IMR-90 (cell line): ENCODE measurements around the gene DEAF1. TPM values are rescaled to one million over a fixed set of nuclear protein-coding genes. Genes with fewer than 3 reads are reported as not detected.

Source experiments
- ATAC-seq: fragments of 200-7000 bp; cut with Tn5 transposase; 2 replicates; pipeline ENCODE4 v1.9.1; 2020; ENCODE audit warnings: low read depth, mild to moderate bottlenecking, moderate library complexity
- BruUV-seq: library from RNA; stranded (reverse); fragments of 400-500 nt; replicated peaks from 2 replicates; lab custom pipeline; 2021; lab: Mats Ljungman, UMichigan
- CTCF ChIA-PET: fragments of 300-600 bp; formaldehyde crosslinking; extraction: SDS; loops from one replicate; lab custom pipeline; 2021; ENCODE audit warnings: antibody characterized with exemption; lab: Yijun Ruan, JAX
- POLR2A ChIA-PET: fragments of 300-600 bp; sonication (Branson Sonifier 250); formaldehyde crosslinking; loops from one replicate; lab custom pipeline; 2022; ENCODE audit warnings: antibody characterized with exemption; ENCODE audit not compliant: unreplicated experiment; lab: Charles Lee
- DNase-seq: peaks from one replicate; pipeline ENCODE4 v3.0.0; 2013
- H2AFZ ChIP-seq: replicated peaks from 2 replicates; pipeline ENCODE3; 2013; ENCODE audit warnings: low read length, mild to moderate bottlenecking; ENCODE audit not compliant: poor library complexity
- H2AK5ac ChIP-seq: 2 replicates; pipeline ENCODE4 v1.6.1; 2013; ENCODE audit warnings: low read depth, low read length, inconsistent platforms
- H2AK9ac ChIP-seq: replicated peaks from 2 replicates; pipeline ENCODE3; 2013; ENCODE audit warnings: mild to moderate bottlenecking, low read depth, low read length, moderate library complexity; ENCODE audit not compliant: poor library complexity
- H2BK120ac ChIP-seq: 2 replicates; pipeline ENCODE4 v1.6.1; 2013; ENCODE audit warnings: low read depth, low read length, inconsistent platforms
- H2BK15ac ChIP-seq: 3 replicates; pipeline ENCODE4 v1.6.1; 2013; ENCODE audit warnings: low read depth, low read length, inconsistent platforms
- H2BK20ac ChIP-seq: 2 replicates; pipeline ENCODE4 v1.6.1; 2013; ENCODE audit warnings: low read depth, mild to moderate bottlenecking, inconsistent platforms, low read length, moderate library complexity
- H2BK5ac ChIP-seq: 2 replicates; pipeline ENCODE4 v1.6.1; 2013; ENCODE audit warnings: mild to moderate bottlenecking, low read depth, low read length, inconsistent platforms; ENCODE audit not compliant: poor library complexity, severe bottlenecking
- H3K14ac ChIP-seq: replicated peaks from 2 replicates; pipeline ENCODE4 v1.6.1; 2013; ENCODE audit warnings: low read depth, low read length, inconsistent platforms
- H3K18ac ChIP-seq: 2 replicates; pipeline ENCODE4 v1.6.1; 2013; ENCODE audit warnings: low read depth, low read length, control low read depth
- H3K23ac ChIP-seq: 2 replicates; pipeline ENCODE4 v1.6.1; 2013; ENCODE audit warnings: low read depth, low read length, inconsistent platforms
- H3K27ac ChIP-seq: 2 replicates; pipeline ENCODE4 v1.5.1; 2013; ENCODE audit warnings: mild to moderate bottlenecking, control low read depth, low read length; ENCODE audit not compliant: insufficient read depth
- H3K27me3 ChIP-seq: 2 replicates; pipeline ENCODE4 v1.6.1; 2013; ENCODE audit warnings: low read length; ENCODE audit not compliant: control insufficient read depth, insufficient read depth
- H3K36me3 ChIP-seq: 2 replicates; pipeline ENCODE4 v1.6.1; 2013; ENCODE audit warnings: low read length, mixed read lengths; ENCODE audit not compliant: control insufficient read depth, insufficient read depth
- H3K4ac ChIP-seq: 2 replicates; pipeline ENCODE4 v1.6.1; 2013; ENCODE audit warnings: low read depth, low read length, inconsistent platforms
- H3K4me1 ChIP-seq: 2 replicates; pipeline ENCODE4 v1.6.1; 2013; ENCODE audit warnings: low read length, mixed read lengths; ENCODE audit not compliant: control insufficient read depth, insufficient read depth
- H3K4me2 ChIP-seq: 2 replicates; pipeline ENCODE4 v1.6.1; 2013; ENCODE audit warnings: low read depth, mild to moderate bottlenecking, control low read depth, low read length, moderate library complexity
- H3K4me3 ChIP-seq: 2 replicates; pipeline ENCODE4 v1.5.1; 2013; ENCODE audit warnings: low read depth, mild to moderate bottlenecking, control low read depth, low read length, moderate library complexity; ENCODE audit not compliant: insufficient read depth
- H3K56ac ChIP-seq: 2 replicates; pipeline ENCODE4 v1.6.1; 2013; ENCODE audit warnings: low read length, inconsistent platforms; ENCODE audit not compliant: insufficient read depth; ENCODE audit errors: extremely low read depth
- H3K79me1 ChIP-seq, 2 experiments: 2 replicates each; pipeline ENCODE4 v1.6.1; 2013; ENCODE audit warnings: low read length in 2 of 2, inconsistent platforms in 1 of 2, low read depth in 1 of 2
- H3K9ac ChIP-seq: 2 replicates; pipeline ENCODE4 v1.6.1; 2013; ENCODE audit warnings: low read depth, low read length, control low read depth
- H3K9me1 ChIP-seq: 2 replicates; pipeline ENCODE4 v1.6.1; 2013; ENCODE audit warnings: low read length, inconsistent platforms; ENCODE audit not compliant: insufficient read depth
- H3K9me3 ChIP-seq: 2 replicates; pipeline ENCODE4 v1.6.1; 2013; ENCODE audit warnings: low read length; ENCODE audit not compliant: control insufficient read depth, insufficient read depth
- H4K20me1 ChIP-seq: 2 replicates; pipeline ENCODE4 v1.6.1; 2013; ENCODE audit warnings: low read length, inconsistent platforms; ENCODE audit not compliant: insufficient read depth
- H4K5ac ChIP-seq: 2 replicates; pipeline ENCODE4 v1.6.1; 2013; ENCODE audit warnings: mild to moderate bottlenecking, low read depth, low read length, control low read depth
- H4K8ac ChIP-seq, 2 experiments: 2 replicates each; pipeline ENCODE4 v1.6.1; 2013; ENCODE audit warnings: low read depth in 2 of 2, low read length in 2 of 2, control low read depth in 1 of 2, inconsistent platforms in 1 of 2
- H4K91ac ChIP-seq: 2 replicates; pipeline ENCODE4 v1.6.1; 2013; ENCODE audit warnings: low read depth, low read length, inconsistent platforms; ENCODE audit not compliant: insufficient read depth
- BHLHE40 ChIP-seq: fragments of 150-350 bp; IDR thresholded peaks from 2 replicates; pipeline ENCODE4 v1.6.1; 2016; ENCODE audit warnings: mild to moderate bottlenecking, low read depth, low read length
- CEBPB ChIP-seq: IDR thresholded peaks from 2 replicates; pipeline ENCODE4 v1.6.1; 2012; ENCODE audit warnings: low read depth, low read length, improper control_type of control experiment
- CHD1 ChIP-seq: IDR thresholded peaks from 2 replicates; pipeline ENCODE4 v1.6.1; 2012; ENCODE audit warnings: low read depth, low read length, improper control_type of control experiment
- ELK1 ChIP-seq: fragments of 150-350 bp; IDR thresholded peaks from 2 replicates; pipeline ENCODE4 v1.6.1; 2016; ENCODE audit warnings: low read depth, mild to moderate bottlenecking, low read length, moderate library complexity, borderline replicate concordance
- FOS ChIP-seq: fragments of 150-350 bp; IDR thresholded peaks from 2 replicates; pipeline ENCODE4 v1.6.1; 2016; ENCODE audit warnings: low read depth, low read length
- MAFK ChIP-seq: IDR thresholded peaks from 2 replicates; pipeline ENCODE4 v1.6.1; 2012; ENCODE audit warnings: low read depth, low read length, improper control_type of control experiment
- MAZ ChIP-seq: IDR thresholded peaks from 2 replicates; pipeline ENCODE4 v1.6.1; 2012; ENCODE audit warnings: low read depth, mild to moderate bottlenecking, low read length, improper control_type of control experiment, moderate library complexity, borderline replicate concordance
- MXI1 ChIP-seq: IDR thresholded peaks from 2 replicates; pipeline ENCODE4 v1.6.1; 2012; ENCODE audit warnings: low read depth, mild to moderate bottlenecking, low read length, moderate library complexity, borderline replicate concordance
- NFE2L2 ChIP-seq: fragments of 150-350 bp; IDR thresholded peaks from 2 replicates; pipeline ENCODE4 v1.6.1; 2016; ENCODE audit warnings: low read depth, mild to moderate bottlenecking, low read length
- POLR2A ChIP-seq: IDR thresholded peaks from 2 replicates; pipeline ENCODE4 v1.6.1; 2012; ENCODE audit warnings: mild to moderate bottlenecking, low read depth, low read length
- RAD21 ChIP-seq: IDR thresholded peaks from 2 replicates; pipeline ENCODE4 v1.6.1; 2012; ENCODE audit warnings: low read length, improper control_type of control experiment
- RCOR1 ChIP-seq: IDR thresholded peaks from 2 replicates; pipeline ENCODE4 v1.6.1; 2012; ENCODE audit warnings: mild to moderate bottlenecking, low read length, improper control_type of control experiment; ENCODE audit not compliant: insufficient replicate concordance
- RFX5 ChIP-seq: IDR thresholded peaks from 2 replicates; pipeline ENCODE4 v1.8.0; 2012; ENCODE audit warnings: low read depth, mild to moderate bottlenecking, low read length, moderate library complexity
- SMC3 ChIP-seq: fragments of 150-350 bp; IDR thresholded peaks from 2 replicates; pipeline ENCODE4 v1.6.1; 2016; ENCODE audit warnings: low read depth, mild to moderate bottlenecking, antibody characterized with exemption, low read length, moderate library complexity
- WGBS, 2 experiments: methylation state at CpG; one replicate each; pipeline versions ENCODE4 v1.1.5 to v1.1.7; 2013; ENCODE audit warnings: missing lambda C conversion rate in 2 of 2; ENCODE audit not compliant: insufficient read length in 1 of 2; ENCODE audit errors: extremely low coverage in 2 of 2; 5-methylcytosine and 5-hydroxymethylcytosine counted together
- dilution Hi-C: fragments of 300-500 bp; cut with HindIII; formaldehyde crosslinking; loops from one replicate; pipeline ENCODE4 v1.14.3; 2018; ENCODE audit warnings: low sequenced_read_pairs; ENCODE audit not compliant: unreplicated experiment
- in situ Hi-C: fragments of 300-500 bp; cut with MboI; formaldehyde crosslinking; loops from 3 replicates; pipeline ENCODE4 v1.14.3; 2019; ENCODE audit warnings: low sequenced_read_pairs, inconsistent platforms, mixed read lengths
- intact Hi-C: fragments of 100-400 bp; cut with micrococcal nuclease; formaldehyde crosslinking; loops from 2 replicates; pipeline ENCODE4 v1.10.0; 2022
- polyA plus RNA-seq, 3 experiments: library from polyadenylated mRNA; depleted of rRNA; stranded (reverse); fragments of >200 nt; gene quantifications; 2 replicates each; pipeline ENCODE4 v1.2.3, GENCODE V29; 2012; ENCODE audit warnings: low replicate concordance in 1 of 3
- total RNA-seq: library from RNA; depleted of rRNA; stranded (reverse); fragments of >200 nt; gene quantifications from 2 replicates; pipeline ENCODE4 v1.2.3, GENCODE V29; 2012

Gene DEAF1
- total and polyA plus RNA-seq, 2 of the 4 experiments (the other 2 are of a cell fraction): 22.9 to 31.6 TPM

GRCh38 chr11:656426-656825 is 38.6 kb downstream of the DEAF1 start:
- no peak overlapping the region for H3K9ac ChIP-seq
- peaks cover 3% of the 10 kb centered on the region; the same call in 1 of the 2 replicates for H4K20me1 ChIP-seq
- no TSS peak for BruUV-seq
- H3K36me3 ChIP-seq: peaks cover 23% of the 10 kb centered on the region
- no peak overlapping the region for H2AK5ac ChIP-seq
- H3K14ac ChIP-seq: no peak overlapping the region
- H2AK9ac ChIP-seq: no peak overlapping the region
- WGBS, 2 experiments: 100% methylated on average over 1 of the region's 14 CpGs; no CpG with 5 or more reads in 1 of the 2 experiments
- H2BK120ac ChIP-seq: no peak overlapping the region
- no peak overlapping the region for H2BK5ac ChIP-seq
- H3K27ac ChIP-seq: no peak overlapping the region
- H3K23ac ChIP-seq: no peak overlapping the region
- DNase-seq (no peak), ATAC-seq (no peak)
- intact Hi-C loops (no loop called here), in situ Hi-C loops (no loop called here), dilution Hi-C loops (no loop called here)
- no peaks in the 10 kb centered on the region; a peak in 1 of 4 replicates for H3K79me1 ChIP-seq
- no peak overlapping the region for H3K18ac ChIP-seq
- no peak for TF ChIP-seq POLR2A
- no peak for TF ChIP-seq SMC3
- TF ChIP-seq RCOR1: no peak
- no peak for TF ChIP-seq MXI1
- no peak for TF ChIP-seq BHLHE40
- TF ChIP-seq NFE2L2: no peak
- TF ChIP-seq MAZ: no peak
- no peak for TF ChIP-seq CEBPB
- no peak for TF ChIP-seq ELK1
- TF ChIP-seq MAFK: no peak
- TF ChIP-seq FOS: no peak
- TF ChIP-seq RFX5: no peak
- TF ChIP-seq CHD1: no peak
- TF ChIP-seq RAD21: no peak
- ChIA-PET CTCF (no interaction called here), POLR2A (no interaction called here)
- H4K8ac ChIP-seq: no peak overlapping the region
- no peaks in the 10 kb centered on the region for H3K4me1 ChIP-seq
- H3K9me1 ChIP-seq: no peaks in the 10 kb centered on the region
- no peak overlapping the region for H3K56ac ChIP-seq
- H4K91ac ChIP-seq: no peak overlapping the region
- peak overlapping the region; percentile 32 for H2AFZ ChIP-seq
- no peak overlapping the region for H2BK15ac ChIP-seq
- H3K27me3 ChIP-seq: no peaks in the 10 kb centered on the region
- no peak overlapping the region for H4K5ac ChIP-seq
- no peak overlapping the region for H2BK20ac ChIP-seq
- no peaks in the 10 kb centered on the region for H3K9me3 ChIP-seq
- H3K4me3 ChIP-seq: no peak overlapping the region
- H3K4ac ChIP-seq: no peak overlapping the region
- H3K4me2 ChIP-seq: no peak overlapping the region
